NCI-H774 (cell line): ENCODE data around the gene DPCD.
"Not testable (repeated sequence)": the region's sequence is repeated elsewhere in the genome, so short reads cannot be mapped to it uniquely, and the experiment has no call there.

ENCODE experiments used
- DNase-seq: peaks from one replicate; lab custom pipeline; 2025; lab: John Stamatoyannopoulos, UW

The DPCD gene

DNA sequence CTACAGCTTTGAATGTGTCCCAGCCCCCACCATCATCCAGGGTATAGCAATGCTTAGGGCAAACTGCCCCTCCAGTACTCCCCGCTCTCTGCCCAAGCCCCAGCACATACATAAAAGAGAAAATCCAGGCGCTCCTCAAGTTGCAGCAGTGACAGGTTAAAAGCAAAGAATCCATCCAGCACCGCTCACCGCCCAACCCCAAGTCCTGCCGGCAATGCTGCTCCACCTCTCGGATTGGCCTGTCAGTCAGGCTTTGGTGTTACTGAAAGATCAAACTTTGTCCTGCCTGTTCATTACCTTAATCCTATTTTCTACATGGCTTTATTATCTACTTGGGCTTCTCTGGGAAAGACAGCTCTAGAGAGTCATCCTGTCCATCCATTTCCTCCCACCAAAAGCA lies 31.9 kb downstream of the DPCD start:
- no peak for DNase-seq

GRCh38 chr10:101623528-101623927 lies 35.4 kb downstream of the DPCD start:
- no peak for DNase-seq

- DNase-seq, result no peak
Observed at GRCh38 chr10:101624526-101625102, 36.5 kb downstream of the DPCD start.

DNA sequence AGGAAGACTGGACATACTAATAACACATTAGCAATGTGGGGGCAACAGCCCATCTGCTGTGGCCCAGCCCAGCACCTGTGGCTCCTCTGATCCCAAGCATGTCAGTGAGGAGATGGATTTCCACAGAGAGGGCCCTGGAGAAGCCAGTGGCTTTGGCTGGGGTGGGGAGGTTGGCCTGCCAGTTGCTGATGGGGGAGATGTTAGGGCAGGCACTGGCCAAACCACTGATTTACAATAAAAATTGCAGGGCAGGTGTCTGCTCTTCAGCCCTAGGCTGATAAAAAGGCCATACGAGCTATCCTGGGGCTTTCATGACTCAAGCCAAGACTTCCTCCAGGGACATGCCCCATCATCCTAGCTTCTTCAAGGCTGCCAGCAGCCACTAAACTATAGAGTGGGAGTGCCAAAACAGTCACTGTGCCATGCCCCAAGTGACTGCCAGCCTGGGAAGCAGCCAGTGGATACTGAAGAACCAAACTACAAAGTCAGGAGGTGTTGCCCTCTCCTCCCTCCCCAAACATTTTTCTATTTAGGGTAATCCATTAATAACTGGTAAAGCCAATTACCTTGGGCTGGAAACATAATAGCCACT lies 37.8 kb downstream of the DPCD start:
- DNase-seq, result no peak

- DNase-seq, result no peak
Observed at GRCh38 chr10:101629837-101630632, 41.9 kb downstream of the DPCD start.

DNA sequence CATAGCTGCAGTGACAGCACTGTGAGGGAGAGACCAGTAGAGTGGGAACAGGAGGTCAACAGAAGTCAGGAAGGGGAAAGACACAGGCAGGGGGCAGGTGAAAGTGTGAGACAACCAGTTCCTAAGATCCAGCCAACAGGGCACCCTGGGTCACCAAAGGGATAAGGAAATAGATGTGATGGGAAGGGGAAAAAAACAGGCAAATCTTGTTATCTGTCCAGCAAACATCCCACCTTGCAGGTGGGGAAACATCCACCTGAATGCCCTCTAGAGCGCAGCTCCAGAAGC lies 42.5 kb downstream of the DPCD start:
- DNase-seq, result no peak

DNA sequence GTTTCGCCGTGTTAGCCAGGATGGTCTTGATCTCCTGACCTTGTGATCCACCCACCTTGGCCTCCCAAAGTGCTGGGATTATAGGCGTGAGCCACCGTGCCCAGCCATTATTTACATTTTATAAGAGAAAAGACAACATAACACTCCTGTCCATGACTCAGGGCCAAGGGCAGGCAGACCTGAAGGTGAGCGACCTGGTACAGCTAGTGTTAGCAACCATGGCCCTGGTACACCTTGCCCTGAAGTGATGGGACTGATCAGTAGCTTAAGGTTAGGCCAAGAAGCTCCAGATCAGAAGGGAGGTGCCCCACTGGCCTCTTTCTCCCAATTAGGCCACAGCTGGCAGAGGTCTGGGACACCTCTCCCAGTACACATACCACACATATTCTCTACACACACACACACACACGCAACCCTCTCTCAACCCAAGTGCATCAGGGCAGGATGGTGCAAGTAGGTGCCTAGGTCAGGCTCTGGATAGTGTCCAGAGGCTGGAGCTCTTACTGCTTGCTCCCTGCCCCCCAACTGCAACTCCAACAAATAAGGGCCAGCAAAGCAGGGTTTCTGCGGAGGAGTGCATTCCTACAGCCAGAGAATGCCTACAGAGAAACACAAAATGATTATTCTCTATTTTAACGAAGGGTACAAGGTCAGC lies 43.8 kb downstream of the DPCD start:
- no peak for DNase-seq

- not testable (repeated sequence) for DNase-seq
Observed at GRCh38 chr10:101633510-101633909, 45.4 kb downstream of the DPCD start.

DNA sequence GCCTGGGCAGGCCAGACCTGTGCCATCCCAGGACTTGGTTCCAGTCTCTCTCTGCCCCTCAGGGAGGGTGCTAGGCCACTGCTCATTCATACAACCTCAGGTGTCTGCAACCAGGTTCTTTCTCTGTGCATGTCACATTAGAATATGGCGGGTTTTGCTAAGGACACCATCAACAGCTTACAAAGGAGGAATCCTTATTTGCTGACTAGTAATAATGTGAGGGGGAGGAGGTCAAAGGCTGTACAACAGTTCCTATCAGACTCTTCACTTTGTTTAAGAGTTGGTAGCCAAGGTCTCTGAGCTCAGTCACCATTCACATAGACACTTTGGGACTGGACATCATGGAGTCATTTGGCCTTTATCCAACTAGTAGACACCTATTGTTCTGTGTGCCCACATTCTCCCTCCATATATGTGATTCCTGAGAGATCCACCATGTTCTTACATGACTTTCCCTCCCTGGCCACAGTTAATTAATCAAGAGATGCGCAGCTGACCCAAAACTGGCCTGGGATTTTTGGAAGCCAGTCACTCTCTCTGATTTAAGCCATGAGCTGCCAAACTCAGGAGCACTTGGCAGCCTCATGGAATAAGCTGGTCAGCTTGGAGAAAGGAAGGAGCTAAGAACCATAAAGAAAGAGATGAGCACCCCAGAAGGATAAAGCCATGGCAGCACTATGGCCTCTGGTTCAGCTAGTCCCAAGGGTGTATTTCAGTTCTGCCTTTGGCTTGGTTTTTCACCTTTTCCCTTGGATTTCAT lies 51.2 kb downstream of the DPCD start:
- no peak for DNase-seq

- DNase-seq, result no peak
Observed at GRCh38 chr10:101643546-101643945, 55.4 kb downstream of the DPCD start.

- DNase-seq, result no peak
Observed at GRCh38 chr10:101644002-101644401, 55.9 kb downstream of the DPCD start.

GRCh38 chr10:101645659-101646058 lies 57.5 kb downstream of the DPCD start:
- no peak for DNase-seq

GRCh38 chr10:101646364-101646763 lies 58.2 kb downstream of the DPCD start:
- DNase-seq, result no peak

DNA sequence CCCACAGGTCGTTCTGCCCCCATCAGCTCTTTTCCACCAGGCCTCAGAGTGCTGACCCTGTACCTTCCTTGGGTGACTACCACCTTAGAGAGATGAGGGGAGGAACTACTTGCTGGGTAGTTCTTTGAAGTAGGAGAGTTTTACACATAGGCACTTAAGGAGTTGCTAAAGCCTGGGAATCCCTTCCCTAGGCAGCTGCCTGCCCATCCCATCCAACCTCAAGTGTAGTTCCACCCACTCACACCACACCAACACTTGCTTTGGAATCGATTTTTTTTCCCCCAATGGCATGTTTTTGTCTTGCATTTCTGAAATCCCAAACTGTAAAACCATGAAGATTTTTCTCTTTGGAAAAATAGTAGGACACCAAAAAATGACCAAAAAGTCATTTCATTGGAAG lies 59.1 kb downstream of the DPCD start:
- no peak for DNase-seq

- no peak for DNase-seq
Observed at GRCh38 chr10:101649525-101650085, 61.5 kb downstream of the DPCD start.

GRCh38 chr10:101650863-101651262 lies 62.7 kb downstream of the DPCD start:
- no peak for DNase-seq

GRCh38 chr10:101651336-101651735 lies 63.2 kb downstream of the DPCD start:
- DNase-seq, result no peak

DNA sequence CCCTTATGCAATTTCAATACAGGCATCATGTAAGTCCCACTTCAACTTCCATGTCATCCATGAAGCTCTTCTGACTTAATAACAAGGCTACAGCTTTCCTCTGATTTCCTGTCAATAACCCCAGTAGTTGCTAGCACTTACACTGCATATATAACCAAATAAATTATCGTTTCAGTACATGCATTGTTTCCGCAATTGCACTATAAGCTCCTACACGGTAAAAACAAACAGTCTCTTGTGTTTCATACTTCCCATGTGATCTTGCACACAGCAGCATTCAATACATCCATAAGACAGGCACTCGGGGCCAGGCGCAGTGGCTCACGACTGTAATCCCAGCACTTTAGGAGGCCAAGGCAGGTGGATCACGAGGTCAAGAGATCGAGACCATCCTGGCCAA lies 65.4 kb downstream of the DPCD start:
- no peak for DNase-seq

GRCh38 chr10:101655570-101655969 lies 67.4 kb downstream of the DPCD start:
- no peak for DNase-seq

- DNase-seq, result no peak
Observed at GRCh38 chr10:101656890-101657289, 68.8 kb downstream of the DPCD start.

GRCh38 chr10:101658975-101659374 lies 70.9 kb downstream of the DPCD start:
- DNase-seq, result no peak
